Kidney (tissue), 14 donors: ENCODE measurements around the gene HEXIM1. TPM values are rescaled to one million over a fixed set of nuclear protein-coding genes. Genes with fewer than 3 reads are reported as not detected.

Experiments
- DNase-seq, 5 donors: peaks; one replicate each; pipeline ENCODE4 v3.0.0-alpha.2; 2013 to 2020
- FAIRE-seq: peaks from 2 replicates; lab custom pipeline; 2012; peaks lifted over from hg19 to GRCh38; lab: Jason Lieb, UNC
- H3K27ac ChIP-seq, 2 donors: one replicate each; pipeline ENCODE4 v1.7.0; 2013; ENCODE audit warnings: low read depth in 2 of 2, low read length in 2 of 2, inconsistent platforms in 1 of 2
- H3K27me3 ChIP-seq: one replicate; pipeline ENCODE4 v1.7.1; 2013; ENCODE audit warnings: low read length, inconsistent platforms; ENCODE audit not compliant: control insufficient read depth, insufficient read depth
- H3K36me3 ChIP-seq, 3 donors: one replicate each; pipeline versions ENCODE4 v1.7.0 to v1.7.1; 2013; ENCODE audit warnings: low read length in 3 of 3, control low read depth in 1 of 3, inconsistent platforms in 1 of 3; ENCODE audit not compliant: insufficient read depth in 3 of 3, control insufficient read depth in 2 of 3
- H3K4me1 ChIP-seq, 3 donors: one replicate each; pipeline versions ENCODE4 v1.7.0 to v1.7.1; 2013; ENCODE audit warnings: low read length in 3 of 3, inconsistent platforms in 1 of 3, low read depth in 1 of 3; ENCODE audit not compliant: control insufficient read depth in 2 of 3, insufficient read depth in 2 of 3
- H3K4me3 ChIP-seq, 3 donors: one replicate each; pipeline versions ENCODE4 v1.7.0 to v1.8.1; 2013; ENCODE audit warnings: low read length in 3 of 3, control low read depth in 1 of 3, inconsistent platforms in 1 of 3
- H3K9ac ChIP-seq, 3 donors: one replicate each; pipeline versions ENCODE4 v1.7.0 to v1.7.1; 2013; ENCODE audit warnings: low read length in 3 of 3, control low read depth in 1 of 3, inconsistent platforms in 1 of 3
- H3K9me3 ChIP-seq, 3 donors: one replicate each; pipeline versions ENCODE4 v1.7.0 to v1.7.1; 2013; ENCODE audit warnings: low read length in 3 of 3, control low read depth in 1 of 3, inconsistent platforms in 1 of 3; ENCODE audit not compliant: control insufficient read depth in 2 of 3, insufficient read depth in 1 of 3
- intact Hi-C: fragments of 100-400 bp; cut with DNase I; formaldehyde crosslinking; loops from one replicate; pipeline ENCODE4 v1.11.1; 2022
- polyA plus RNA-seq: library from polyadenylated mRNA; stranded (reverse); fragments of 350-450 nt; fragmentation: Illumina TruSeq; extraction: RNeasy Lipid Tissue Mini Kit (QIAGEN cat#74804); gene quantifications from one replicate; pipeline ENCODE4 v1.2.3, GENCODE V29; 2014; ENCODE audit warnings: low read depth, low replicate concordance; ENCODE audit not compliant: insufficient read depth
- total RNA-seq: library from RNA; stranded (reverse); fragmentation: NEBNext Ultra II Directional; extraction: Animal tissue kit (Norgen Biotek cat#: 25700); gene quantifications from one replicate; pipeline ENCODE4 v1.2.1, GENCODE V29; 2021
- TF ChIP-seq, protein P1 (sequence below): IDR thresholded peaks from 3 replicates; pipeline ENCODE4 v1.5.1; 2012; ENCODE audit warnings: mild to moderate bottlenecking, moderate library complexity, borderline replicate concordance; ENCODE audit not compliant: insufficient read depth; ENCODE audit errors: extremely low read depth
- donor health status: control.
- donor health status: control.
- donor health status: control.
- donor health status: control.
- donor health status: control.
- donor health status: DM: yes; HTN: yes; CAD: no.
- donor health status: Normal renal cell carcinoma (clear cell type).

Gene HEXIM1
- total and polyA plus RNA-seq, 2 donors from 2014 or later, result 25.0 to 34.7 TPM

DNA sequence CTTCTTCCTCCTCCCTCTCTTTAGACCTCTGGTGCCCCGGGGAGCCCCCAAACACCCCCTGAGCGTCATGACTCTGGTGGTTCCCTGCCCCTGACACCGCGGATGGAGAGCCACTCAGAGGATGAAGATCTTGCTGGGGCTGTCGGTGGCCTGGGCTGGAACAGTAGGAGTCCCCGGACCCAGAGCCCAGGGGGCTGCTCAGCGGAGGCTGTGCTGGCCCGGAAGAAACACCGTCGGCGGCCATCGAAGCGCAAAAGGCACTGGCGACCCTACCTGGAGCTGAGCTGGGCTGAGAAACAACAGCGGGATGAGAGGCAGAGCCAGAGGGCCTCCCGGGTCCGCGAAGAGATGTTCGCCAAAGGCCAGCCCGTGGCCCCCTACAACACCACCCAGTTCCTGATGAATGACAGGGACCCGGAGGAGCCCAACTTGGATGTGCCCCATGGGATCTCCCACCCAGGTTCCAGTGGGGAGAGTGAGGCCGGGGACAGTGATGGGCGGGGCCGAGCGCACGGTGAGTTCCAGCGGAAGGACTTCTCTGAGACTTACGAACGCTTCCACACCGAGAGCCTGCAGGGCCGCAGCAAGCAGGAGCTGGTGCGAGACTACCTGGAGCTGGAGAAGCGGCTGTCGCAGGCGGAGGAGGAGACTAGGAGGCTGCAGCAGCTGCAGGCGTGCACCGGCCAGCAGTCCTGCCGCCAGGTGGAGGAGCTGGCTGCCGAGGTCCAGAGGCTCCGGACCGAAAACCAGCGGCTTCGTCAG lies 20.9 kb downstream of the HEXIM1 start:
- no peak overlapping the region for H3K4me3 ChIP-seq
- peaks cover 0 to 13% (median 0%) of the 10 kb centered on the region in 3 donors for H3K36me3 ChIP-seq
- no peak overlapping the region for H3K27ac ChIP-seq
- no peak overlapping the region for H3K9ac ChIP-seq
- TF ChIP-seq, protein P1, sequence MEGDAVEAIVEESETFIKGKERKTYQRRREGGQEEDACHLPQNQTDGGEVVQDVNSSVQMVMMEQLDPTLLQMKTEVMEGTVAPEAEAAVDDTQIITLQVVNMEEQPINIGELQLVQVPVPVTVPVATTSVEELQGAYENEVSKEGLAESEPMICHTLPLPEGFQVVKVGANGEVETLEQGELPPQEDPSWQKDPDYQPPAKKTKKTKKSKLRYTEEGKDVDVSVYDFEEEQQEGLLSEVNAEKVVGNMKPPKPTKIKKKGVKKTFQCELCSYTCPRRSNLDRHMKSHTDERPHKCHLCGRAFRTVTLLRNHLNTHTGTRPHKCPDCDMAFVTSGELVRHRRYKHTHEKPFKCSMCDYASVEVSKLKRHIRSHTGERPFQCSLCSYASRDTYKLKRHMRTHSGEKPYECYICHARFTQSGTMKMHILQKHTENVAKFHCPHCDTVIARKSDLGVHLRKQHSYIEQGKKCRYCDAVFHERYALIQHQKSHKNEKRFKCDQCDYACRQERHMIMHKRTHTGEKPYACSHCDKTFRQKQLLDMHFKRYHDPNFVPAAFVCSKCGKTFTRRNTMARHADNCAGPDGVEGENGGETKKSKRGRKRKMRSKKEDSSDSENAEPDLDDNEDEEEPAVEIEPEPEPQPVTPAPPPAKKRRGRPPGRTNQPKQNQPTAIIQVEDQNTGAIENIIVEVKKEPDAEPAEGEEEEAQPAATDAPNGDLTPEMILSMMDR, result no peak
- intact Hi-C loops, result no loop called here
- no peaks in the 10 kb centered on the region for H3K27me3 ChIP-seq
- FAIRE-seq (no peak), DNase-seq (peak in 1 of 5 donors; percentile 67)
- H3K9me3 ChIP-seq, result no peaks in the 10 kb centered on the region
- peaks cover 0 to 26% (median 23%) of the 10 kb centered on the region in 3 donors for H3K4me1 ChIP-seq

DNA sequence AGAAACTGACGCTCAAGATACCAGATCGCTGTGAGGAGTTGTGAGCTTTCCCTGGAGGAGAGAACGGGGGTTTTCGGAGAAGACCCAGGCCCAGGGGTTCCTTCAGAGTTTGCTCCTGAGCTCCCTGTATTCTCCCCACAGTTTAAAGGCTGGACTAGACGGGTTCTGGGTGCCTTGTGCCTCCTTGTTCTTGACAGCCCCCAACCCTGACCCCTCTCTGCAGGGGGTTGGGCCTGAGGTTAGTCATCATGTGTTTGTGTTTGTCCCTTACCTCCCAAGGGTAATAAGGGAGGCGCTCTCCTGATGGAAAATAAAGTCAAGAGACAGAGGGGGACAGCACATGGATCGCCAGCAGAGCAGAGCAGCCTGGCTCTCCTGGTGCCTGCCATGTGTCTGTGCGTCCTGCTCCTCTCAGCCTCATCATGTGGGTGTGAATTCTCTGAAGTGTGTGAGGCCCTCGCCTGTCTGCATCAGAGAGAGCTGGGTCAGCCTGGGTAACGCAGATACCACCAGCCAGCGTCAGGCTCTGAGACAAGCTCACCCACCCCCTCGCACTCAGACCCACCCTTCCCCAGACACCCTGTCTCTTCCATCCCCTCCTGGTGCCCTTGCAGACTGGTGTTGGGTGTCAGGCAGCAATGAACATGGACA lies 22.1 kb downstream of the HEXIM1 start:
- DNase-seq (peak in 1 of 5 donors; percentile 52), FAIRE-seq (no peak)
- TF ChIP-seq, protein P1, result no peak
- no peak overlapping the region for H3K4me3 ChIP-seq
- intact Hi-C loops, result no loop called here
- peaks cover 0 to 8% (median 0%) of the 10 kb centered on the region in 3 donors for H3K36me3 ChIP-seq
- H3K27me3 ChIP-seq, result no peaks in the 10 kb centered on the region
- H3K27ac ChIP-seq, result peak overlapping the region; percentile 94 to 97
- H3K4me1 ChIP-seq, result peaks cover 0 to 26% (median 21%) of the 10 kb centered on the region in 3 donors
- H3K9me3 ChIP-seq, result no peaks in the 10 kb centered on the region
- peak overlapping the region in 1 of 3 donors; percentile 60 for H3K9ac ChIP-seq

DNA sequence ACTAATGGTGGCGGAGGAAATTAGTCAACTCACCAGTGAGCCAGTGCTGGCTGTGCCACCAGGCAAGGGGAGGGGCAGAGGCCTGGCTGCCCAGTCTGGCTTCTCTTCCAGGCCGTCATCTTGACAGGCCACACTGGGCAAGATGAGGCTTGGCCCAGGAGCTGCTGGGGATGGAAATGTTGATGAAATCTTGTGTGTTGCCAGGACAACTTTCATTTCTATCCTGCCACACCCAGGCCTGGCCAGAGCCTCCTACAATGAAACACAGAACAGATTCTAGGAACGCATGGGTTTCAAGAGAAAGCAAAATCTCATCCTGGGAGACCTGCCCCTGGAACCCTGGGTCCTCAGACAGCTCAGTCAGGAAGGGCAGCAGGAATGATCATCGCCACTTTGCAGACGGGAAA lies 22.7 kb downstream of the HEXIM1 start:
- intact Hi-C loops, result no loop called here
- Histone ChIP-seq H3K9ac (peak overlapping the region in 1 of 3 donors; percentile 60), H3K27ac (peak overlapping the region; percentile 94 to 97), H3K36me3 (peaks cover 0 to 8% (median 0%) of the 10 kb centered on the region in 3 donors), H3K4me3 (no peak overlapping the region), H3K27me3 (no peaks in the 10 kb centered on the region), H3K4me1 (peaks cover 0 to 26% (median 21%) of the 10 kb centered on the region in 3 donors), H3K9me3 (no peaks in the 10 kb centered on the region)
- DNase-seq (peak in 3 of 5 donors; percentile 34 to 82 (median 40)), FAIRE-seq (no peak)
- TF ChIP-seq, protein P1, result no peak
